ENCODE results near the gene UBE2J2. TPM values are rescaled to one million over a fixed set of nuclear protein-coding genes. Genes with fewer than 3 reads are reported as not detected.

The UBE2J2 gene
- total and polyA plus RNA-seq, 4 donors = 21.0 to 30.4 (median 25.8) TPM

- Histone ChIP-seq H3K36me3 (ENCODE audit: control insufficient read depth in 4 of 4, insufficient read depth in 3 of 4, low read depth in 1 of 4, low read length in 3 of 4) (peaks cover 0 to 17% (median 2%) of the 10 kb centered on the region in 4 donors), H3K27ac (ENCODE audit: low read depth in 1 of 2, low read length in 2 of 2) (no peak overlapping the region), H3K27me3 (ENCODE audit: control insufficient read depth in 4 of 4, insufficient read depth in 4 of 4, low read length in 3 of 4) (no peaks in the 10 kb centered on the region), H3K9me3 (ENCODE audit: control insufficient read depth in 4 of 4, low read length in 3 of 4) (no peaks in the 10 kb centered on the region), H3K9ac (ENCODE audit: low read depth in 1 of 2, low read length in 2 of 2) (no peak overlapping the region), H3K4me3 (ENCODE audit: low read depth in 1 of 3, low read length in 3 of 3) (no peak overlapping the region), H3K4me1 (ENCODE audit: control insufficient read depth in 4 of 4, insufficient read depth in 4 of 4, low read length in 3 of 4) (peaks cover 0 to 13% (median 7%) of the 10 kb centered on the region in 4 donors)
- 94% methylated on average over 58 of the region's 58 CpGs for whole genome bisulfite sequencing
- TF ChIP-seq SP1 (IDR thresholded peaks at IDR 0.05) (no peak), RAD21 (IDR thresholded peaks at IDR 0.05) (no peak)
- DNase-seq (ENCODE audit: low spot score) = no peak
Observed at GRCh38 chr1:1294250-1294890, 20.7 kb upstream of the UBE2J2 start.

- Histone ChIP-seq H3K4me1 (ENCODE audit: control insufficient read depth in 4 of 4, insufficient read depth in 4 of 4, low read length in 3 of 4) (peaks cover 0 to 13% (median 7%) of the 10 kb centered on the region in 4 donors), H3K4me3 (ENCODE audit: low read depth in 1 of 3, low read length in 3 of 3) (no peak overlapping the region), H3K9me3 (ENCODE audit: control insufficient read depth in 4 of 4, low read length in 3 of 4) (no peaks in the 10 kb centered on the region), H3K27me3 (ENCODE audit: control insufficient read depth in 4 of 4, insufficient read depth in 4 of 4, low read length in 3 of 4) (no peaks in the 10 kb centered on the region), H3K9ac (ENCODE audit: low read depth in 1 of 2, low read length in 2 of 2) (no peak overlapping the region), H3K27ac (ENCODE audit: low read depth in 1 of 2, low read length in 2 of 2) (no peak overlapping the region), H3K36me3 (ENCODE audit: control insufficient read depth in 4 of 4, insufficient read depth in 3 of 4, low read depth in 1 of 4, low read length in 3 of 4) (peaks cover 0 to 15% (median 2%) of the 10 kb centered on the region in 4 donors)
- WGBS = 87% methylated on average over 94 of the region's 94 CpGs
- no peak for DNase-seq (ENCODE audit: low spot score)
- TF ChIP-seq NR2F2 (IDR thresholded peaks at IDR 0.05) (no peak), JUND (IDR thresholded peaks at IDR 0.05) (no peak), EGR1 (IDR thresholded peaks at IDR 0.05; ENCODE audit: low read depth in 2 of 2) (no peak), ATF3 (IDR thresholded peaks at IDR 0.05) (no peak), FOXA2 (IDR thresholded peaks at IDR 0.05) (no peak), HNF4A (conservative IDR thresholded peaks at IDR 0.05) (no peak), SP1 (IDR thresholded peaks at IDR 0.05) (no peak), YY1 (IDR thresholded peaks at IDR 0.05) (no peak), FOXA1 (IDR thresholded peaks at IDR 0.05) (no peak), MAX (IDR thresholded peaks at IDR 0.05) (no peak), RAD21 (IDR thresholded peaks at IDR 0.05) (no peak), RXRA (IDR thresholded peaks at IDR 0.05) (no peak)
- TF ChIP-seq, protein P1, sequence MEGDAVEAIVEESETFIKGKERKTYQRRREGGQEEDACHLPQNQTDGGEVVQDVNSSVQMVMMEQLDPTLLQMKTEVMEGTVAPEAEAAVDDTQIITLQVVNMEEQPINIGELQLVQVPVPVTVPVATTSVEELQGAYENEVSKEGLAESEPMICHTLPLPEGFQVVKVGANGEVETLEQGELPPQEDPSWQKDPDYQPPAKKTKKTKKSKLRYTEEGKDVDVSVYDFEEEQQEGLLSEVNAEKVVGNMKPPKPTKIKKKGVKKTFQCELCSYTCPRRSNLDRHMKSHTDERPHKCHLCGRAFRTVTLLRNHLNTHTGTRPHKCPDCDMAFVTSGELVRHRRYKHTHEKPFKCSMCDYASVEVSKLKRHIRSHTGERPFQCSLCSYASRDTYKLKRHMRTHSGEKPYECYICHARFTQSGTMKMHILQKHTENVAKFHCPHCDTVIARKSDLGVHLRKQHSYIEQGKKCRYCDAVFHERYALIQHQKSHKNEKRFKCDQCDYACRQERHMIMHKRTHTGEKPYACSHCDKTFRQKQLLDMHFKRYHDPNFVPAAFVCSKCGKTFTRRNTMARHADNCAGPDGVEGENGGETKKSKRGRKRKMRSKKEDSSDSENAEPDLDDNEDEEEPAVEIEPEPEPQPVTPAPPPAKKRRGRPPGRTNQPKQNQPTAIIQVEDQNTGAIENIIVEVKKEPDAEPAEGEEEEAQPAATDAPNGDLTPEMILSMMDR (IDR thresholded peaks at IDR 0.05; ENCODE audit: low read depth, low read length, missing input control) = no peak
- TF ChIP-seq, protein P2, sequence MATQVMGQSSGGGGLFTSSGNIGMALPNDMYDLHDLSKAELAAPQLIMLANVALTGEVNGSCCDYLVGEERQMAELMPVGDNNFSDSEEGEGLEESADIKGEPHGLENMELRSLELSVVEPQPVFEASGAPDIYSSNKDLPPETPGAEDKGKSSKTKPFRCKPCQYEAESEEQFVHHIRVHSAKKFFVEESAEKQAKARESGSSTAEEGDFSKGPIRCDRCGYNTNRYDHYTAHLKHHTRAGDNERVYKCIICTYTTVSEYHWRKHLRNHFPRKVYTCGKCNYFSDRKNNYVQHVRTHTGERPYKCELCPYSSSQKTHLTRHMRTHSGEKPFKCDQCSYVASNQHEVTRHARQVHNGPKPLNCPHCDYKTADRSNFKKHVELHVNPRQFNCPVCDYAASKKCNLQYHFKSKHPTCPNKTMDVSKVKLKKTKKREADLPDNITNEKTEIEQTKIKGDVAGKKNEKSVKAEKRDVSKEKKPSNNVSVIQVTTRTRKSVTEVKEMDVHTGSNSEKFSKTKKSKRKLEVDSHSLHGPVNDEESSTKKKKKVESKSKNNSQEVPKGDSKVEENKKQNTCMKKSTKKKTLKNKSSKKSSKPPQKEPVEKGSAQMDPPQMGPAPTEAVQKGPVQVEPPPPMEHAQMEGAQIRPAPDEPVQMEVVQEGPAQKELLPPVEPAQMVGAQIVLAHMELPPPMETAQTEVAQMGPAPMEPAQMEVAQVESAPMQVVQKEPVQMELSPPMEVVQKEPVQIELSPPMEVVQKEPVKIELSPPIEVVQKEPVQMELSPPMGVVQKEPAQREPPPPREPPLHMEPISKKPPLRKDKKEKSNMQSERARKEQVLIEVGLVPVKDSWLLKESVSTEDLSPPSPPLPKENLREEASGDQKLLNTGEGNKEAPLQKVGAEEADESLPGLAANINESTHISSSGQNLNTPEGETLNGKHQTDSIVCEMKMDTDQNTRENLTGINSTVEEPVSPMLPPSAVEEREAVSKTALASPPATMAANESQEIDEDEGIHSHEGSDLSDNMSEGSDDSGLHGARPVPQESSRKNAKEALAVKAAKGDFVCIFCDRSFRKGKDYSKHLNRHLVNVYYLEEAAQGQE (IDR thresholded peaks at IDR 0.05) = no peak
Observed at GRCh38 chr1:1293263-1294249, 19.9 kb upstream of the UBE2J2 start.
